HepG2 (cell line): ENCODE measurements around the gene BFSP1. TPM values are rescaled to one million over a fixed set of nuclear protein-coding genes. Genes with fewer than 3 reads are reported as not detected.
A peak's percentile ranks its signal among the peaks of the same experiment; 100 is the strongest.

Source experiments
- CBX5 ChIP-seq: sonication (generic); formaldehyde crosslinking; IDR thresholded peaks from 2 replicates; pipeline ENCODE4 v1.4.0; 2020; ENCODE audit warnings: missing genetic modification reagents, borderline replicate concordance
- HDAC1 ChIP-seq: sonication (generic); formaldehyde crosslinking; IDR thresholded peaks from 2 replicates; pipeline ENCODE4 v1.5.1; 2020; ENCODE audit warnings: mild to moderate bottlenecking, missing genetic modification reagents
- IRF2 ChIP-seq: IDR thresholded peaks from 2 replicates; pipeline ENCODE4 v1.6.1; 2018; ENCODE audit warnings: missing genetic modification reagents, missing compliant biosample characterization
- KLF12 ChIP-seq: sonication (generic); formaldehyde crosslinking; IDR thresholded peaks from 2 replicates; pipeline ENCODE4 v1.4.0; 2020; ENCODE audit warnings: missing genetic modification reagents, borderline replicate concordance
- MED1 ChIP-seq: sonication (generic); formaldehyde crosslinking; IDR thresholded peaks from 2 replicates; pipeline ENCODE4 v1.4.0; 2020; ENCODE audit warnings: missing genetic modification reagents
- MXI1 ChIP-seq: IDR thresholded peaks from 3 replicates; pipeline ENCODE4 v1.6.1; 2012; ENCODE audit warnings: low read depth, low read length, inconsistent platforms, borderline replicate concordance
- SOX13 ChIP-seq, 3 experiments: fragments of 450-650 bp in 1 of 3; sonication (generic) in 1 of 3; formaldehyde crosslinking in 1 of 3; IDR thresholded peaks in 2 of 3; conservative IDR thresholded peaks in 1 of 3; 2 replicates each; pipeline versions ENCODE4 v1.5.0 to v1.6.1; 2016 to 2020; ENCODE audit warnings: antibody characterized with exemption in 1 of 3, mild to moderate bottlenecking in 1 of 3, missing compliant biosample characterization in 1 of 3, missing genetic modification reagents in 1 of 3, moderate library complexity in 1 of 3
- ZBTB3 ChIP-seq: sonication (generic); formaldehyde crosslinking; IDR thresholded peaks from 2 replicates; pipeline ENCODE4 v1.4.0; 2020; ENCODE audit warnings: low read depth, mild to moderate bottlenecking, moderate library complexity, missing genetic modification reagents, borderline replicate concordance
- ZNF230 ChIP-seq: sonication (generic); formaldehyde crosslinking; IDR thresholded peaks from 2 replicates; pipeline ENCODE4 v1.4.0; 2020; ENCODE audit warnings: mild to moderate bottlenecking, missing genetic modification reagents
- ZNF605 ChIP-seq: sonication (generic); formaldehyde crosslinking; IDR thresholded peaks from 2 replicates; pipeline ENCODE4 v1.8.0; 2022; ENCODE audit warnings: mild to moderate bottlenecking, missing genetic modification reagents
- ZNF616 ChIP-seq: sonication (generic); formaldehyde crosslinking; IDR thresholded peaks from 2 replicates; pipeline ENCODE4 v1.5.0; 2020; ENCODE audit warnings: low read depth, mild to moderate bottlenecking, missing genetic modification reagents
- ZSCAN30 ChIP-seq: sonication (generic); formaldehyde crosslinking; IDR thresholded peaks from 2 replicates; pipeline ENCODE4 v1.5.0; 2020; ENCODE audit warnings: mild to moderate bottlenecking, missing genetic modification reagents
- ZSCAN9 ChIP-seq: IDR thresholded peaks from 2 replicates; pipeline ENCODE4 v1.6.1; 2016; ENCODE audit warnings: borderline replicate concordance
- polyA plus RNA-seq, 8 experiments: library from polyadenylated mRNA; depleted of rRNA in 3 of 8; stranded (reverse) in 7 of 8; unstranded in 1 of 8; fragments of >200 nt; fragmentation: Illumina TruSeq in 4 of 8; extraction: Trizol in 4 of 8; gene quantifications; 2 replicates each; pipeline versions ENCODE4 v1.2.1 to v1.2.3, GENCODE V29; 2011 to 2016; ENCODE audit warnings: low read depth in 4 of 8, missing spikeins in 1 of 8, mixed read lengths in 1 of 8; ENCODE audit not compliant: insufficient read depth in 1 of 8
- total RNA-seq, 5 experiments: library from RNA; depleted of rRNA; stranded (reverse); fragments of >200 nt; fragmentation: Illumina TruSeq; extraction: Trizol; gene quantifications; 2 replicates each; pipeline ENCODE4 v1.2.3, GENCODE V29; 2016; ENCODE audit warnings: low read depth in 1 of 5
- TF ChIP-seq, protein P1 (sequence below): sonication (generic); formaldehyde crosslinking; IDR thresholded peaks from 2 replicates; pipeline ENCODE4 v1.4.0; 2020; ENCODE audit warnings: missing genetic modification reagents
- TF ChIP-seq, protein P2 (sequence below): sonication (generic); formaldehyde crosslinking; IDR thresholded peaks from 2 replicates; pipeline ENCODE4 v1.4.0; 2020; ENCODE audit warnings: missing genetic modification reagents
- TF ChIP-seq, protein P3 (sequence below): sonication (generic); formaldehyde crosslinking; IDR thresholded peaks from 2 replicates; pipeline ENCODE4 v1.4.0; 2020; ENCODE audit warnings: missing genetic modification reagents
- TF ChIP-seq, protein P4 (sequence below): sonication (generic); formaldehyde crosslinking; IDR thresholded peaks from 2 replicates; pipeline ENCODE4 v1.4.0; 2020; ENCODE audit warnings: missing genetic modification reagents
- TF ChIP-seq, protein P5 (sequence below): sonication (generic); formaldehyde crosslinking; IDR thresholded peaks from 2 replicates; pipeline ENCODE4 v1.9.0; 2021; ENCODE audit warnings: missing genetic modification reagents, borderline replicate concordance
- TF ChIP-seq, protein P6 (sequence below): IDR thresholded peaks from 2 replicates; pipeline ENCODE4 v1.6.1; 2012; ENCODE audit warnings: inconsistent platforms
- TF ChIP-seq, protein P7 (sequence below): sonication (generic); formaldehyde crosslinking; IDR thresholded peaks from 2 replicates; pipeline ENCODE4 v1.8.1; 2023; ENCODE audit warnings: missing genetic modification reagents, mild to moderate bottlenecking, borderline replicate concordance

The BFSP1 gene
- total and polyA plus RNA-seq, 2 of the 13 experiments (the other 11 are each of a cell fraction or from before 2014, with no cell fraction given): 0.22 to 0.26 TPM

DNA sequence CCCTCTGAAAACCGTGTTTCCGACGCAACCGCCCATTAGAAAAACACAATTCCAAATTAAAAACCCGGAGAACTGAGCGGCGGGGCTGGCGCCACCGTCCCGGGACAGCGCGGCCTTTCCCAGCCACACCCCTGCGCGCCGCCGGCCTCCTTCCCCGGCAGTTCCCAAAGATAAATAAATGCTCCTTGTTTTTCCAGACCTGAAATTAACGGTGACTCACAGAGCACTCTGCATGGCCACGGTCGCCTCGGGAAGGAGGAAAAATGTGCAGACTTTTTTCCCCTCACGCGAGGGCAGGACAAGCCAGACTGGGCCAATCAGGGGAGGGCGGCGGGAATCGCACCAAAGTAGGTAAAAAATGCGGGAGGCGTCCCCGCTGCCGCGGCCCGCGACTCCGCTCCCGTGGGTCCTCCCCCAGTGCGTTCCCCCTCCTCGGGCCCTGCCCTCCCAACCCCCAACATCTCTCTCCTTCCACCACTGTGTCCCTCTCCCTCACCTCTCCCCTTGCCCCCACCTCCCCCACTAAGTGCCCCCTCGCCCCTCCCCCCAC is 37.9 kb upstream of the BFSP1 start (continued):
- TF ChIP-seq, protein P1, sequence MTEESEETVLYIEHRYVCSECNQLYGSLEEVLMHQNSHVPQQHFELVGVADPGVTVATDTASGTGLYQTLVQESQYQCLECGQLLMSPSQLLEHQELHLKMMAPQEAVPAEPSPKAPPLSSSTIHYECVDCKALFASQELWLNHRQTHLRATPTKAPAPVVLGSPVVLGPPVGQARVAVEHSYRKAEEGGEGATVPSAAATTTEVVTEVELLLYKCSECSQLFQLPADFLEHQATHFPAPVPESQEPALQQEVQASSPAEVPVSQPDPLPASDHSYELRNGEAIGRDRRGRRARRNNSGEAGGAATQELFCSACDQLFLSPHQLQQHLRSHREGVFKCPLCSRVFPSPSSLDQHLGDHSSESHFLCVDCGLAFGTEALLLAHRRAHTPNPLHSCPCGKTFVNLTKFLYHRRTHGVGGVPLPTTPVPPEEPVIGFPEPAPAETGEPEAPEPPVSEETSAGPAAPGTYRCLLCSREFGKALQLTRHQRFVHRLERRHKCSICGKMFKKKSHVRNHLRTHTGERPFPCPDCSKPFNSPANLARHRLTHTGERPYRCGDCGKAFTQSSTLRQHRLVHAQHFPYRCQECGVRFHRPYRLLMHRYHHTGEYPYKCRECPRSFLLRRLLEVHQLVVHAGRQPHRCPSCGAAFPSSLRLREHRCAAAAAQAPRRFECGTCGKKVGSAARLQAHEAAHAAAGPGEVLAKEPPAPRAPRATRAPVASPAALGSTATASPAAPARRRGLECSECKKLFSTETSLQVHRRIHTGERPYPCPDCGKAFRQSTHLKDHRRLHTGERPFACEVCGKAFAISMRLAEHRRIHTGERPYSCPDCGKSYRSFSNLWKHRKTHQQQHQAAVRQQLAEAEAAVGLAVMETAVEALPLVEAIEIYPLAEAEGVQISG (CRISPR knock-in tag): peak; percentile 71
- TF ChIP-seq ZSCAN9 (CRISPR knock-in tag) (peak; percentile 65; the same call in 1 of the 2 replicates), MXI1 (peak; percentile 71; the same call in 1 of the 3 replicates), CBX5 (0 out of 2 replicates have a peak, but pooled peaks have one; percentile 46), SOX13 (IDR thresholded peaks at IDR 0.05) (no peak), SOX13 (CRISPR knock-in tag; conservative IDR thresholded peaks at IDR 0.05 in 1 of 2, IDR thresholded peaks at IDR 0.05 in 1 of 2) (peak in 1 of 2 experiments; percentile 35; a peak in 1 of 4 replicates), ZBTB3 (CRISPR knock-in tag) (peak; percentile 57; the same call in 1 of the 2 replicates), KLF12 (peak; percentile 75; the same call in 1 of the 2 replicates), HDAC1 (CRISPR knock-in tag) (no peak), IRF2 (peak; percentile 29; the same call in 1 of the 2 replicates), ZNF605 (CRISPR knock-in tag) (peak; percentile 5; the same call in 1 of the 2 replicates), ZNF230 (CRISPR knock-in tag) (peak; percentile 80; the same call in 1 of the 2 replicates), MED1 (peak; percentile 61), ZNF616 (CRISPR knock-in tag) (no peak), ZSCAN30 (CRISPR knock-in tag) (no peak)
- TF ChIP-seq, protein P2, sequence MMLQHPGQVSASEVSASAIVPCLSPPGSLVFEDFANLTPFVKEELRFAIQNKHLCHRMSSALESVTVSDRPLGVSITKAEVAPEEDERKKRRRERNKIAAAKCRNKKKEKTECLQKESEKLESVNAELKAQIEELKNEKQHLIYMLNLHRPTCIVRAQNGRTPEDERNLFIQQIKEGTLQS (CRISPR knock-in tag): peak; percentile 55; the same call in 1 of the 2 replicates
- TF ChIP-seq, protein P3, sequence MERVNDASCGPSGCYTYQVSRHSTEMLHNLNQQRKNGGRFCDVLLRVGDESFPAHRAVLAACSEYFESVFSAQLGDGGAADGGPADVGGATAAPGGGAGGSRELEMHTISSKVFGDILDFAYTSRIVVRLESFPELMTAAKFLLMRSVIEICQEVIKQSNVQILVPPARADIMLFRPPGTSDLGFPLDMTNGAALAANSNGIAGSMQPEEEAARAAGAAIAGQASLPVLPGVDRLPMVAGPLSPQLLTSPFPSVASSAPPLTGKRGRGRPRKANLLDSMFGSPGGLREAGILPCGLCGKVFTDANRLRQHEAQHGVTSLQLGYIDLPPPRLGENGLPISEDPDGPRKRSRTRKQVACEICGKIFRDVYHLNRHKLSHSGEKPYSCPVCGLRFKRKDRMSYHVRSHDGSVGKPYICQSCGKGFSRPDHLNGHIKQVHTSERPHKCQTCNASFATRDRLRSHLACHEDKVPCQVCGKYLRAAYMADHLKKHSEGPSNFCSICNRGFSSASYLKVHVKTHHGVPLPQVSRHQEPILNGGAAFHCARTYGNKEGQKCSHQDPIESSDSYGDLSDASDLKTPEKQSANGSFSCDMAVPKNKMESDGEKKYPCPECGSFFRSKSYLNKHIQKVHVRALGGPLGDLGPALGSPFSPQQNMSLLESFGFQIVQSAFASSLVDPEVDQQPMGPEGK (CRISPR knock-in tag): peak; percentile 85
- TF ChIP-seq, protein P4, sequence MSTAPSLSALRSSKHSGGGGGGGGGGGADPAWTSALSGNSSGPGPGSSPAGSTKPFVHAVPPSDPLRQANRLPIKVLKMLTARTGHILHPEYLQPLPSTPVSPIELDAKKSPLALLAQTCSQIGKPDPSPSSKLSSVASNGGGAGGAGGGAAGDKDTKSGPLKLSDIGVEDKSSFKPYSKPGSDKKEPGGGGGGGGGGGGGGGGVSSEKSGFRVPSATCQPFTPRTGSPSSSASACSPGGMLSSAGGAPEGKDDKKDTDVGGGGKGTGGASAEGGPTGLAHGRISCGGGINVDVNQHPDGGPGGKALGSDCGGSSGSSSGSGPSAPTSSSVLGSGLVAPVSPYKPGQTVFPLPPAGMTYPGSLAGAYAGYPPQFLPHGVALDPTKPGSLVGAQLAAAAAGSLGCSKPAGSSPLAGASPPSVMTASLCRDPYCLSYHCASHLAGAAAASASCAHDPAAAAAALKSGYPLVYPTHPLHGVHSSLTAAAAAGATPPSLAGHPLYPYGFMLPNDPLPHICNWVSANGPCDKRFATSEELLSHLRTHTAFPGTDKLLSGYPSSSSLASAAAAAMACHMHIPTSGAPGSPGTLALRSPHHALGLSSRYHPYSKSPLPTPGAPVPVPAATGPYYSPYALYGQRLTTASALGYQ: 0 out of 2 replicates have a peak, but pooled peaks have one; percentile 48
- TF ChIP-seq, protein P5, sequence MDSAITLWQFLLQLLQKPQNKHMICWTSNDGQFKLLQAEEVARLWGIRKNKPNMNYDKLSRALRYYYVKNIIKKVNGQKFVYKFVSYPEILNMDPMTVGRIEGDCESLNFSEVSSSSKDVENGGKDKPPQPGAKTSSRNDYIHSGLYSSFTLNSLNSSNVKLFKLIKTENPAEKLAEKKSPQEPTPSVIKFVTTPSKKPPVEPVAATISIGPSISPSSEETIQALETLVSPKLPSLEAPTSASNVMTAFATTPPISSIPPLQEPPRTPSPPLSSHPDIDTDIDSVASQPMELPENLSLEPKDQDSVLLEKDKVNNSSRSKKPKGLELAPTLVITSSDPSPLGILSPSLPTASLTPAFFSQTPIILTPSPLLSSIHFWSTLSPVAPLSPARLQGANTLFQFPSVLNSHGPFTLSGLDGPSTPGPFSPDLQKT (CRISPR knock-in tag): 0 out of 2 replicates have a peak, but pooled peaks have one; percentile 55
- TF ChIP-seq, protein P6, sequence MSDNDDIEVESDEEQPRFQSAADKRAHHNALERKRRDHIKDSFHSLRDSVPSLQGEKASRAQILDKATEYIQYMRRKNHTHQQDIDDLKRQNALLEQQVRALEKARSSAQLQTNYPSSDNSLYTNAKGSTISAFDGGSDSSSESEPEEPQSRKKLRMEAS: peak; percentile 58
- TF ChIP-seq, protein P7, sequence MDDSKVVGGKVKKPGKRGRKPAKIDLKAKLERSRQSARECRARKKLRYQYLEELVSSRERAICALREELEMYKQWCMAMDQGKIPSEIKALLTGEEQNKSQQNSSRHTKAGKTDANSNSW (CRISPR knock-in tag): no peak
